ENCODE measurements around the gene QRFP. TPM values are rescaled to one million over a fixed set of nuclear protein-coding genes. Genes with fewer than 3 reads are reported as not detected.
A peak's percentile ranks its signal among the peaks of the same experiment; 100 is the strongest.

Gene QRFP
- total RNA-seq, 6 experiments from 2014 or later: not detected

DNA sequence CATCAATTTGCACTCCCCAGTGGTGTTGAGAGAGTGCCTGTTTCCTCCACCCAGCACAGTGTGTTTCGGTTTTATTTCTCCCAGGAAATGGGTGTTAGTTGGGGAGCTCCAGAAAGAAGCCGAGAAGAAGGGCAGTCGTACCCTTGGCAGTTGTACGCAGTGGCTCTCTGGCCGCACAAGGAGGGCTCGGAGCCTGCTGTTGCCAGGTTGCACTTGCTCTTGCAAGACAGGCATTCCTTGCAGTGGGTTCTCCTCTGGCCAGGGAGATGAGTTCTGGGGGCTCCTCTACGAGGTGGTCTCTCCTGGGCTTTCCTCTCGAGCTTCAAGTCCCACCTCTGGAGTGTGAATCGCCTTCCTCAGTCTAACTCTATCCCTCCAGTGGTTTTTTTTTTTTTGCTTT lies 29.1 kb downstream of the QRFP start:
- H3K4me1 Mint-ChIP-seq (ENCODE audit: low read depth): peaks cover 23% of the 10 kb centered on the region
- DNase-seq: no peak
- no peak overlapping the region for H3K27ac Mint-ChIP-seq
- peaks cover 15% of the 10 kb centered on the region for H3K36me3 Mint-ChIP-seq (ENCODE audit: low read depth)
- TF ChIP-seq CTCF (IDR thresholded peaks at IDR 0.05): no peak
- no peak overlapping the region for H3K4me3 Mint-ChIP-seq
- peaks cover 3% of the 10 kb centered on the region for H3K27me3 Mint-ChIP-seq (ENCODE audit: insufficient read depth)
- H3K9me3 Mint-ChIP-seq: no peaks in the 10 kb centered on the region

DNA sequence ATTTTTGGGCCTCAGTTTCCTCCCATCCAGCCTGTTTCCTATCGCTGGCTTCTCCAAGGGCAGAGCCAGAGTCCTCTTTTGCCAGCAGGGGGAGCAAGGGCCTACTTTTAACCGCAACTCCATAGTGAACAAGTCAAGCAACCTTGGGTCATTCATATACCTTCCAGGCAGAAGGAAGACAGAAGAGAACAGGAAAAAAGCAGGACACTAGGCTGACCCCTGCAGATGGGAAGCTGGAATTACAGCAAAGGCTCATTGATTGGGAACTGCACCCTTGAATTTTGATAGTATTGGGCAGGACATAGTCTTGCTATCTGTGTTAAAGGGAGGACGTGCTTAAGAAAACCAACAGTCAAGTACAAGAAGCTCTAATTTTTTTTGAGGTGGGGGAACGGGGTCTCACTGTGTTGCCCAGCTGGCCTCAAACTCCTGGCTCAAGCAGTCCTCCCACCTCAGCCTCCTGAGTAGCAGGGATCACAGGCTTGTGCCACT lies 30.1 kb downstream of the QRFP start:
- H3K27me3 Mint-ChIP-seq (ENCODE audit: insufficient read depth): peaks cover 3% of the 10 kb centered on the region
- TF ChIP-seq CTCF (IDR thresholded peaks at IDR 0.05): peak; percentile 96
- peak; percentile 94 for DNase-seq
- no peak overlapping the region for H3K27ac Mint-ChIP-seq
- peaks cover 33% of the 10 kb centered on the region for H3K4me1 Mint-ChIP-seq (ENCODE audit: low read depth)
- no peak overlapping the region for H3K4me3 Mint-ChIP-seq
- peaks cover 13% of the 10 kb centered on the region for H3K36me3 Mint-ChIP-seq (ENCODE audit: low read depth)
- no peaks in the 10 kb centered on the region for H3K9me3 Mint-ChIP-seq

DNA sequence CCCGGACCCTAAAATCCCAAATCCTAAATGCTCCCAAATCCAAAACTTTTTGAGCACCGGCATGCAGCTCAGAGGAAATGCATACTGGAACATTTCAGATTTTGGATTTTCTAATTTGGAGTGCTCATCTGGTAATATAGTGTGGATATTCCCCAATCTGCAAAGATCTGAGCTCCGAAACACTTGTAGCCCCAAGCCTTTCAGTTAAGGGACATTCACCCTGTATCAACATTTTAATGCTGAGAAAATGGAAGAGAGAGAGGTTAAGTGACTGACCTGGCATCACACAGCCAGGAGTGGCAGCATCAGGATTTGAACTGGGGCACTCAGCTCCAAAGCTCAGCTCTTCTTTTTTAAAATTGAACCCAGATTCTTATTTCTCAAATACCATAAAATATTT lies 30.7 kb downstream of the QRFP start:
- Mint-ChIP-seq H3K4me3 (no peak overlapping the region), H3K27ac (no peak overlapping the region), H3K9me3 (no peaks in the 10 kb centered on the region), H3K4me1 (ENCODE audit: low read depth) (peaks cover 39% of the 10 kb centered on the region), H3K36me3 (ENCODE audit: low read depth) (peaks cover 13% of the 10 kb centered on the region), H3K27me3 (ENCODE audit: insufficient read depth) (peaks cover 2% of the 10 kb centered on the region)
- no peak for DNase-seq
- no peak for TF ChIP-seq CTCF (IDR thresholded peaks at IDR 0.05)

- no peak overlapping the region for H3K27ac Mint-ChIP-seq
- H3K4me1 Mint-ChIP-seq (ENCODE audit: low read depth): peaks cover 51% of the 10 kb centered on the region
- peaks cover 1% of the 10 kb centered on the region for H3K27me3 Mint-ChIP-seq (ENCODE audit: insufficient read depth)
- H3K36me3 Mint-ChIP-seq (ENCODE audit: low read depth): peaks cover 18% of the 10 kb centered on the region
- no peak for DNase-seq
- TF ChIP-seq CTCF (IDR thresholded peaks at IDR 0.05): no peak; the same call in 1 of the 2 replicates
- H3K4me3 Mint-ChIP-seq: no peak overlapping the region
- no peaks in the 10 kb centered on the region for H3K9me3 Mint-ChIP-seq
Observed at GRCh38 chr9:130864541-130864940, 32.1 kb downstream of the QRFP start.

DNA sequence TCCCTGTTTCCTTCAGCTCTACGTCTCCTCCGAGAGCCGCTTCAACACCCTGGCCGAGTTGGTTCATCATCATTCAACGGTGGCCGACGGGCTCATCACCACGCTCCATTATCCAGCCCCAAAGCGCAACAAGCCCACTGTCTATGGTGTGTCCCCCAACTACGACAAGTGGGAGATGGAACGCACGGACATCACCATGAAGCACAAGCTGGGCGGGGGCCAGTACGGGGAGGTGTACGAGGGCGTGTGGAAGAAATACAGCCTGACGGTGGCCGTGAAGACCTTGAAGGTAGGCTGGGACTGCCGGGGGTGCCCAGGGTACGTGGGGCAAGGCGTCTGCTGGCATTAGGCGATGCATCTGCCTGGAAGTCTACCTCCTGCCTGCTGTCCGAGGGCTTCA lies 33.9 kb downstream of the QRFP start:
- DNase-seq: no peak
- H3K27ac Mint-ChIP-seq: no peak overlapping the region; the same call in 1 of the 2 replicates
- H3K4me3 Mint-ChIP-seq: no peak overlapping the region
- no peak for TF ChIP-seq CTCF (IDR thresholded peaks at IDR 0.05)
- H3K4me1 Mint-ChIP-seq (ENCODE audit: low read depth): peaks cover 68% of the 10 kb centered on the region
- H3K9me3 Mint-ChIP-seq: no peaks in the 10 kb centered on the region
- peaks cover 18% of the 10 kb centered on the region for H3K36me3 Mint-ChIP-seq (ENCODE audit: low read depth)
- peaks cover 2% of the 10 kb centered on the region for H3K27me3 Mint-ChIP-seq (ENCODE audit: insufficient read depth)

GRCh38 chr9:130862217-130862616 lies 34.4 kb downstream of the QRFP start:
- peaks cover 18% of the 10 kb centered on the region for H3K36me3 Mint-ChIP-seq (ENCODE audit: low read depth)
- H3K4me3 Mint-ChIP-seq: no peak overlapping the region
- peaks cover 2% of the 10 kb centered on the region for H3K27me3 Mint-ChIP-seq (ENCODE audit: insufficient read depth)
- no peak for TF ChIP-seq CTCF (IDR thresholded peaks at IDR 0.05)
- DNase-seq: no peak
- H3K9me3 Mint-ChIP-seq: no peaks in the 10 kb centered on the region
- H3K27ac Mint-ChIP-seq: peak overlapping the region; percentile 95
- H3K4me1 Mint-ChIP-seq (ENCODE audit: low read depth): peaks cover 71% of the 10 kb centered on the region
